HG03175 (cell line): Measurements from ENCODE around the gene TCERG1L.
"Not testable (repeated sequence)": the region's sequence is repeated elsewhere in the genome, so short reads cannot be mapped to it uniquely, and the experiment has no call there.

Experiments used
- ATAC-seq: cut with Tn5 transposase; IDR thresholded peaks from one replicate; pipeline ENCODE4 v1.9.1; 2021; ENCODE audit warnings: mild to moderate bottlenecking, moderate library complexity; ENCODE audit not compliant: unreplicated experiment

The TCERG1L gene

DNA sequence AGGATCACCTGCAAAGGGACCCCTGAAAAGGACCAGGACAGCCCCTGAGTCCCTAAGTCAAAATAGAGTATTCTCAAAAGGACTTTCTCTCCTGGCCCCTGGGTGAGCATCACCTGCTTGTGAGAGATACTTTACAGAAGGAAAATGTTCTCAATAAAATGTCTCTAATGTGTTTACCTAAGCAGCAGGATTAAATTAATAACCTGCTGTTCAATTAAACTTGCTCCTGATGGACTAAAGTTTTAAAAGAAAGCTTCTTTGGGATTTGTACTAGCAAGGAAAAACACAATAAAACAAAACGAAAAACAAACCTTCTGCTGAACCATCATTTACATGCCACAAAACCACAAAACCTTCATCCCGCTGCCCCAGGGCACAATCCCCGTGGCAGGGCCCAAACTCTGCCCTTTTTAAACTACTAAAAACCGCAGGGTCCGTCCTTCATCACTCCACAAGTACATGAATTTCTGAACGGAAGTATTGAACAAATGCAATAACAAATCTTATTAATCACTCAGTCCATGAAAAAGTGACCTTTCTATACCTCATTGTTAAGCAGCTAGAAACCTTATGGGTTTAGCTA lies 197.7 kb downstream of the TCERG1L start:
- ATAC-seq = no peak

DNA sequence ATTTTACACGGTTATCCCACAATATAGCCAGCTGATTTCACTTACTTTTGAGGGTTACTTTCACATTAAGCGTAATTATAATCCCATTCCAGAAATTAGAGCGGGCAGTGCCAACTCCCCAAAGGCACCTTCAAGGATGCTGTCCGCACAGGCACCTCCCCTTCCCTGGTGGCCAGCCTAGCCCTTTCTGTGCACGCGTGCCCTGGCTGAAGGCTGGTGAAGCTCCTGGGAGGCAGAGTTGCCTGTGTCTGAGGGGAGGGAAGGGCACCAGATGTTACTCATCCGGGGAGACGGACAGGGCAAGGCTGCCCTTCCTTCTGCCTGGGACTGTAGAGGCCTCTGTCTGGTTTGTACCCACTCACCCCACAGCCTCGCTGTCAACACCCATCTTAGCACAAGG lies 198.4 kb downstream of the TCERG1L start:
- no peak for ATAC-seq

DNA sequence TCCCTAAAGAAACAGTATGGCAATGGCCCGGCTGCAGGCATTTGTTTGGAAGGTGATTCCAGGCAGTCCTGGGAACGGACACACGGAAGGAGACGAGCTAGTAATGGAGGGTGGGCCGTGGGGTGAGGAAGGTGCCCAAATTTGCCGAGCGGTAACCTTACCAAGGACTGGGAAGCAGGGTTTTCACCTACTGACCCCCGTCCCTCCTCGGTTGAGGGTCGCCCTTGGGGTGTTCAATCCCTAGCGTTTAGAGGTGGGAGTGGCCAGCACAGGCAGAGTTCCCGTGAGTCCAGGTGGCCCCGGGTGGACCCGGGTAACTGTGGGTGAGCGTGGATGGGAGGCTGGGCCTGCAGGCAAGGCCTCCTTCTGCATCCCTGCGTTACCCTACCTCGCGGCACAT lies 198.8 kb downstream of the TCERG1L start:
- ATAC-seq = no peak

DNA sequence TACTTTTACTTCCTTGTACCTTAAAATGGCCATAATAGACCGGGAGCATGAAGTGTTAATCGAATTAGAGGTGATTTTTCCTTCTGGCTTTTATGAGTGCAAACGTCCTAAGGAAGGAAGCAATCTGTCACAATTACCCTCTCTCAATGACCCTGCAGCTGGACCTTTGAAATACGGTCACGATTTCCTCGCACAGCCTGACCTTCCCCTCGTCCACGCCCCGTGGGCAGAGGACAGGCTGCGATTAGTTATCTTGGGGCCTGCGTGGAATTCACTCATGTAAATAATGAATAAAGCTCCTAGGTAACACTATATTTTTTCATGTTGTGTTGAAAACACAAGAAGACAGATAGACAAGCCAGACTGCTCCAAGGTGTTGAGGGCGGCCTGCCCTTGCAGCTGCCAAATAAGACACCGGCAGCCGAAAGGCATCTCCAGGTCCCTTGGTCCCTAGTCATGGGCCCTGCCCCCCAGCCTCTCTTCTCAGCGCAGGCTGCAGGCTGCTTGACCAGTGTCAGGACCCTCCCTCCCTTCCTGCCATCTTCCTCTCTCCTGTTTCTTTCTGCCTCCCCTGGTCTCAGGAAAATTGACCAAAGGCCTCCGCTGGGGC lies 199.9 kb downstream of the TCERG1L start:
- no peak for ATAC-seq

DNA sequence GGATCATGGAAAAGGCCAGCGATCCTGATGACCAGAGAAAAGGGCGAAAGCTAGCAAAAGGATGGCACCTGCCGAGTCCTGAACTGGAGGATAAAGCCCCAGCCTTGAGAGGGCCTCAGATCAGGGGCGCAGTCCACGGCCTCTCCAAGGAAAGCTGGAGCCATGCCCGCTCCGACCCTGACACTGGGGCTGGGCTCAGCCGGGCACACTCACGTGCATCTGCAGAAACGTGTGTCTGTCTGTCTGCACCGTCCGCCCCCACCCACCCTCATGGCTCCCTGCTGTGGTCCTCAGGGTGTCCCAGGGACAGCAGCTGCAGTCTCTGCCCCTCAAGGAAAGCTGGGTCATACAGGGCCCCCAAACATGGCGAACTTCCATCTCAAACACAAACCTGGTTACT lies 200.5 kb downstream of the TCERG1L start:
- ATAC-seq = no peak

DNA sequence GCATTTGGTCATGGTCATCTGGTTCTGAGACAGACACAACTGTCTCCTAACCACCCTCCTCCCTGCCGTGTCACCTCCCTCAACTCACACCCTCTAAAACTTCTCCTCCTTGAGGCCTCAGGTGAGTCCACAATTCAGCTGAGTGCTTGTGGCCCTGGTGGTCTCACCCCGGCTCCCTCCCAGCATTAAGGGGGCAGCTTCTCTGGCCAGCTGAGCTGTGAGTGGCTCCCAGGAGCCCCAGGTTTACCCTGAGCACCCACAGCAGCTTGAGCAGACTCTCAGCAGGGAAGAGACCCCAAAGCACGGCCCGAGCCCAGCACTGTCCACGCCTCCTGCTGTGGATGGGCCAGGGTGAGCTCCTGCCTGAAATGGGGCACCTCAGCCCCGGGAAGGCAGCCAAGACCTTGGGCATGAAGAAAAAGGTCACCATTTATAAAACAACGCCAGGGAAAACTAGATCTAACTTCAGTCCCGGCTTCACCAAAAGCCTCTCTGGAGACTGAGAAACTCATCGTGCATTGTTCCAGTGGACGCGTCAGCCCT lies 201.2 kb downstream of the TCERG1L start:
- no peak for ATAC-seq

DNA sequence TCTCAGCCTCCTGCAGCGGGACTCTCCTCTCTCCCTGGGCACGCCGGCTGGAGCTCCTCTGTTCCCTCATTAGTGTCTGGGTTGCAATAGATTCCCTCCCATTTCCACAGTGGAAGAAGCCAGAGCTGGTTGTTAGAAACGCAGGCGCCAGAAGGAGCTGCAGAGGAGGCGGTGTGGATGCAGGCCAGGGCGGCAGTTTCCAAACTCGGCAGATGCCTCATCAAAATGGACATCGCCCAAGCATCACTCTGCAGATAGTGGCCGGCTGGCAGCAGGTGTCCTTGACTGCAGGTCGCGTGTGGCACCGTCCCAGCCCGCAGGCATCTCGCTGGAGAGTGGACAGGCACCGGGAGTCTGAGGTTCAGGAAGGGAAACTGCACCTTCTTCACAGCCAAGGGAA lies 201.8 kb downstream of the TCERG1L start:
- no peak for ATAC-seq

DNA sequence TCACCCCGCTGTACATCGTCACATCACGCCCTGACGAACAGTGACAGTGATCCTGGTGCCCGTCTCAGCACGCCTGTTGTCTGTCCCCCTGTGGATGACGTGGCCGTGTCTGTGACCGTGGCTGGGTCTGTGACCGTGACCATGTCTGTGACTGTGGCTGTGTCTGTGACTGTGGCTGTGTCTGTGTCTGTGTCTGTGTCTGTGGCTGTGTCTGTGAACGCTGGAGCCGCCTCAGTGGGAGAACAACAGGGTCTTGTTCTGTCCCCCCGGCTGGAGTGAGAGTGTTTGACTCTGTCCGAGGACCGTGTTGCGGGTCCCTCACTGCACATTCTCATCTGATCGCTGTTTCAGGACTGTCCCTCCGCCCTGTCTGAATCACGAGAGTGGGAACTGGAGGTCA lies 202.2 kb downstream of the TCERG1L start:
- ATAC-seq = no peak

DNA sequence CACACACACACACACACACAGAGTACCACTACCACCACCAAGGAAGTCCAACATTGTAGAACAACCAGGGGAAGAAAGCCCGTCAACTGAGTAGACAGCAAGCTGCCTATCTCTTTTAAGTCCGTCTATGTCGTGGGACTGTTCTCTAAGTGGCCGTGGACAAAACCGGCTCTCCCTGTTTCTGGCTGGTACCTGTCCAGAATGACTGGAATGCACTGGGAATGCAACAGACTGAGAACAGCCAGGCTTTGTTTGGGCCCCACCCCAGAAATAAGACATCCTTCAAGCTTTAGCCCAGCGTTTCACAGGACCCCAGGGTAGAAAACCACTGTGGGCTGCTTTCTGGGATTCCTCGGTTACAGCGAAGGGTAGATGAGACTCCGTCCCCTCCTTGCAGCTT lies 203.6 kb downstream of the TCERG1L start:
- ATAC-seq = no peak

DNA sequence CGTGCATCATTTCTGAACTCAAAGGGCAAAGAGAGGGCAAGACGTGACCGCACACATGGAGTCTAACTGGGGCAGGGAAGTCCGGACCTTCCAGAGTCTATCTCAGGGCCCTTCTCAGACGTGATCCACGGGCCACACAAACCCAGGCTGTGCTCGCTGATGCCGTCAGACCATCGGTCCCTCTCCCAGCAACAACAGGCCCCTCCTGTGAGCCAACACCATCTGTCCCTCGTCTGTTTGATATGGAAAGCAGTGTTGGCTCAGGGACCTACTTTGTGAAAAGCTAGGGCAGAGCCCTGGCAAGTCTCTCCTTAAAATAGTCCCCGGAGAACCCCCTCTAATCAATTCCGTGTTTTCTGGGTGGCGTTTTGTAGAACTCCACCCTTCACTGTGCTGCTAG lies 208.8 kb downstream of the TCERG1L start:
- no peak for ATAC-seq

DNA sequence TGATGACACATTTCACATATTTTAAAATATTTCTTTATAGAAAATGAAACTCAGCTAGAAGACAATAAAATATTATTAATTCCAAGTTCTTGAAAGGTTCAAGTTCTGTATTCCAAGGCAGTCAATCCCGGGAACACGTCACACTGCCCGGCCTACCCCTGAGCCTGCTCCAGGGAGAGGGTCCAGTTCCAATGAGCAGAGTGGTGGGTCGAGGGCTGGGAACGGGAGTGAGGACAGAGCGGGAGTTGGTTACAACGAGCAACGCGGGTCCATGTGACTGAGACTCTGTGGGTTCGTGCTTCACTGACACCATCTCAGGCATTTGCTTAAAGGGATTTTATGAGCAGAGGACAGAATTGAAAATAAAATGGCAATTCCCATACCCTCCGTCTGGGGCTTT lies 209.4 kb downstream of the TCERG1L start:
- ATAC-seq = no peak

DNA sequence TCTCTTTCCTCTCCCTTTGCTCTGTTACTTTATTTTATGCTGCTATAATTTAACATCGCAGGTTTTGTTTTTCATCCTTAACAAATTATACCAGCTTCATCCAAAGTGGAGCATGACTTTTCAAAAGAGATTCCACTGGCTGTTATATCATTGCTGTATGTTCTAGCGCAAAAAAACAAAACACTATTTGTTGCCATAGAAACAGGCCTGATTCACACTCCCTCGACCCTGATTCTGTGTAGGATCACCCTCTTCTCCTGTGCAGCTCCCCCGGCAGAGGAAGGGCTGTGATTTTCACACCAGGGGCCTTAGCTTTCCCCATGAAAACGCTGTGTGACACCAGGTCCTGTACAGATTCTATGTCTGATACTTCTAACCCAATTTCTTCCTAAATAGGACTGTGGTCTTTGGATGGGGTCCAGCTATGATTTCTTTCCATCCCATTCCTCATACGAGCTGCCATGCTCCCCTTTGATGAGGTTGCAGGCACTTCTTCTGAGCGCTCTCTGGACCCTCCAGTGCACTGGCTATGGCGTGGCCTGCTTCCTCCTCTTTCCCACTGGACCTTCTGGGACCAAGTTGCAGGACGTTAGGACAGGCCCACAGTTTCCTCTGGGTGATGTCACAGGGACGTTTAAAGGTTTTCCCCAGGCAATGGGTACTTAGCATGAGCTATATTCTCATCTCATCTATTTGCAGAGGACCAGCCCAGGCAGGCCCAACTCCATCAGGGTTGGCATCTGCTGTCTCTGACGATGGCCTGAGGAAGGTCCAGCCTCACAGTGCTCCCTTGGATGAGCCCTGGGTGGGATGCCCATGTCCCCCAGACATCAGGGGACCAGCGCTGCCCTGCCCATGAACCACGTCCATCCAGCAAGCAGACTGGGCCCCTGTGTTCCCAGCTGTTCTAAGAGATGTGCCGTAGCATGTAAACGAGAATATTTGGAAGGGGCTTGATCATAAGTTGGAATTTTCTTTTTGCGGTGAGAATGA lies 210.8 kb downstream of the TCERG1L start:
- not testable (repeated sequence) for ATAC-seq

DNA sequence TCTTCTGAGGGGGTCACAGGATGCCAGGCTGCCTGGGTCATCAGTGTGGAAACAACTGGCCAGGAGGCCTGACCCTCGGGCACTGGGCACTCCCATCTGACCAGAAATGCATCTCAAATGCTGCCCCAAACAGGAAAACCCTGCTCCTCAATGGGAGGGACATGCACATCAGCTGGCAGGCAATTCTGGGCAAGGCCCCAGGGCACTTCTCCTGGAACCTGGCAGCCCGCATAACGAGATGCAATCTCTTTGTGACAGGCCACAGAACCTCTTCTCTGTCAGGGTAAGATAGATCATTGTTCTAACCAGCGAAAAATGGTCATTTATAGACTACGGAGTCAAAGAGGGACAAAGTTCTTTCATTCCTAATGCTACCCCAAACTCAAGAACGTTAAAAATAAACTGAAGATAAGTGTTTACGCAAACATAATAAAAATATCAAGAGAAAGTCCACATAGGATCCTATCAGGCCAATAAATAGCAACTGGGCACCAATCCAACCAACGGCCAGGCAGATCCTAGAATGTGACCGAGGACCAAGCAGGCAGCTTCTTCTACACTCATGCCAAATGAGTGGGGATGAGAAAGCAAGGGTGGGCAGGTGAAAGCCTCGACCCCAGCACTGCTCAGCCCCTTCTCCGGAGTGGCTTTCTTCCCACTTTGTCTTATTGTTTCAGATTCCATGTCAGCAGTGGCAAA lies 212.3 kb downstream of the TCERG1L start:
- no peak for ATAC-seq

DNA sequence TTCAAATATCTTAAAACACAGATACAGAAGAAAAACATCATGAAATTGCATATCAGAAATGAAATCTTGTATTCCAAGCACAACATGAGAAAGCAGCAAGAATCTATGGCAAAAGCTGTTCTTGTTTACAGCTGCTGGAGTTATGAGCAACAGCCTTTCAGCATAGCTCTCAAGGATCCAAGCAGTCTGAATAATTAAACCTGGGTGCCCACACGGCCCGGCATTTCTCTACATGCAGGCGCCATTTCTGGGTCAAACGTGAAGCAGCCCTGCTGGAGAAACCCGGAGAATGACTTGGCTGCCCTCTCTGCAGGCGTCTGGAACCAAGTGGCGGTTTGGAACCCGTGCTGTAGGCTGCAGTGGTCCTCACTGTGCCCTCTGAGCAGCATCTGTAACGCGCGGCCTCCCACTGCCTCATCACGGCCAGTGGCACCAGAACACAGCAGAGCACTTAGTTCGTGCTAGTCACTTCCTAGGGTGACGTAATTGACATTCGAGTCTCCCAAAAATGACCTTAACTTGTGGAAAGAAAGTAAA lies 213.0 kb downstream of the TCERG1L start:
- ATAC-seq = no peak

DNA sequence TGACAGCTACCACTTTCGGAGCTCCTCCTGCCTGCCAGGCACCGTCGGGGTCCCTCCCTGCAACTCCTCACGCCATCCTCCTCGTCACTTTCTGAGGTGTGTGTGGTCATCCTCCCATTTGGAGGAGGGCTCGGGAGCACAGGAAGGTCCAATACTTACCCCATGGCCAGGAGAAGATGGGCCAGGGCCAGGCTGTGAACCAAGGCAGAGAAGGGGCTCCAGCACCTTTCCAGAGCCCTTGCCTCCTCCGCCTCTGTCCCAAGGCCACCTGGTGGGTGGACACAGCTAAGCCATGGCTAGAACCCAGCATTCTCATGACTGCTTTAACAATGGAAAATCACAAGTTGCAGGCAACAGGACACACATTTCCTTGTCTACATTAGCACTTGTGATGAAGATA lies 215.5 kb downstream of the TCERG1L start:
- no peak for ATAC-seq

DNA sequence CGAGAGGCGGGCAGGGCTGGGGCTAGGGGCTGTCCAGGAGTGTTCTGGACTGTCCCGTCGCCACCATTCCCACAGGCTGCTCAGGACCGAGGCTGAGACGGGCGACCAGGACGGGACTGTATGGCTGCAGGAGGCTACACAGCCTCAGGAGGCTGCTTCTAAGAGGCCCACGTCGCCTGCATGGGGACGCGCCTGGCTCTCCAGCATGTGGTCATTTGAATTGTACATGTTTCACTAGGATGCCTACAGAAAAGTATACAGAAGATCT lies 216.3 kb downstream of the TCERG1L start:
- ATAC-seq = no peak

DNA sequence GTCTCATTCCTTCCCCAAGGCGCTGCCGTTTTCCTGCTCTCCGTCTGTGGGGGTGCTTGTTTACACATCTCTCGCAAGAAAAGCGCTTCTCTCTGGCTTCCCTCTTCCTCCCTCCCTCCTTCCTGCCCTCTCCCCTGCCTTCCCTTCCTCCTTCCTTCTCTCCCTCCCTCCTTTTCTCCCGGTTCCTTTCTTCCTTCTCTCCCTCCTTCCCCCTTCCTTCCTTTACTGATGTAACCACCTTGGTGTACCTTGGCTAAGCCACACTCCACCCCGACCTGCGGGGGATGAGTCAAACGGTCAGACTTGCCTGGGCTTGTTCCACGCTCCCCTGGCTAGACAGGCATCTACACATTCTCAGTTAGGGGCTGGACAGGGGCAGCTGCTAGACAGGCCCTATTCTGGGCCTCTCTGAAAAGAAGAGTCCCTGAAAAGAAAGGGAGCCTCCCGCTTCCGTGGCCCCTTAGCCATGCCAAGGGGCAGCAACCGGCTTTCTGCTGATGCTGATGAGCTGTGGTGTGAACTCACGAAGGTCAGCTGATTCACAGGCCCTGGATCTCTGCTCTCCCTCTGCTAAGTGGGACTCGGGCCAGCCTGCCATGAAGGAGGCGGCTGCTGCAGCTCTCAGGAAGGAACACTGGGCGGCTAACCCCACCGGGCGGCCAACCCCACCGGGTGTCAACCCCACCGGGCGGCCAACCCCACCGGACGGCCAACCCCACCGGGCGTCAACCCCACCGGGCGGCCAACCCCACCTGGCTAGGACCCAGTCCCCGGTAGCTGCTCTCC lies 216.8 kb downstream of the TCERG1L start:
- no peak for ATAC-seq

DNA sequence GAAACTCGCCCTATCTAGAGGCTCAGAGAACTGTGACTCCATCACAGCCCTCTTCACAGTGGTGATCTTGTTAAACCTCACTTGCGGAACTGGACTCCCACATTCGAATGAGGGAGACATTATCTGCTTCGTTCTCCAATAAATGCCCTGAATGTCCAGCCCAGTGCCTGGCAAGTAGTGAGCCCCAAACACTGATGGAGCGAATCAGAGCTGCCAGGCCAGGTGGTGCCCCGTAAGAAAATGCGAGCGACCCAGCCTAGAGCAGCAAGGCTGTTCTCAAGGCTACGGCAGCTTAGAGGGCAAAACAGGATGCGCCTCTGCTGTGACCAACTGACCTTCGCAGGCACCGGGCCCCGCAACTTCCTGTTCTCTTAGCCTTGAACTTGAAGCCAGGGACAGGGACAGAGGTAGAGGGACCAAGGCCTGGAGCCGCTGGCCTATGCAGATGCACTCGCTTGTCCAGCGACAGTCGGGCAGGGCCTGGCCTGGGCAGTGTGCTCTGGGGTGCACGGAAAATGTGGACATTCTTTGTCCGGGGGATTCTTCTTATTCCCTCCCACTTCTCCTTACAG lies 217.6 kb downstream of the TCERG1L start:
- ATAC-seq = no peak

DNA sequence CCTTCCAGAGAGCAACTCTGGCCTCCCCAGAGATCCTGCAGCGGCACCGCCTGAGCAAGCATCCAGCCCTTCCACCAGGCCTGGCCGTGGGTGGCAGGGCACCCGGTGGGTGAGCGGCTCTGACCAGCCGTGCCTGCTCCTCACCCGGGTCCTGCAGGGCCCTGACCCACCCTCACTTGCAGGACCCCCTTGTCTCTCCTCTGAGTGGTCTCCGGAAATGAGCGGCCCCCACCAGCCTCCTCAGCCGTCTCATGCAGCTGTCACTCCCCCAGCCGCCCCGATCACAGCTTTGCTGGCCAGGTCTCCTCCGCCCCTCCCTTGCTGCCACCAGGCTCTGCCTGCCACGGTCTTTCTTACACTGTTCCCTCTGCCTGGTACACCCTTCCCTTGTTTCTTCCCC lies 218.2 kb downstream of the TCERG1L start:
- ATAC-seq = no peak

DNA sequence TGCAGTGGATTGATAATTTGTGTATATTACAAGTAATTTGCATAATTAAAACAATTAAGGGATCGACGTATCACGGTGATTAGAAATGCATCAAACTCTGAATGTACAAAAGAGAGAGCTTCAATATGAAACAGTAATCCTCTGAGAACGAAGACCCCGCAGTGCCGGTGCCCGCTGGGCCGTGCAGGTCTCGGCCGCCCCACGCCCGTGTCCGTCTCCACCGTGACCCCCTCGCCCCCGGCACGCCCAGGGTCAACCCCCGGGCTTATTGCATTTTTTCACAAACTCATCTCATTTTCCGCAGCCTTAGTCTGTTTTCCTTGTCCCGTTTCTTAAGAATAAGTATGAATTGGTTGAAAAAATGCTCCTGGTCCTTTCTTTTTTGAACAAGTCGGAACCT lies 218.6 kb downstream of the TCERG1L start:
- no peak for ATAC-seq
